Stromal cell of bone marrow (primary cell): ENCODE measurements around the gene ABCG2.

Experiments used
- DNase-seq: peaks from one replicate; pipeline ENCODE4 v3.0.0-alpha.2; 2012; ENCODE audit warnings: low read depth

ABCG2 gene

GRCh38 chr4:88158489-88159228, at the start of gene ABCG2:
TSS of gene ABCG2 (minus strand) at chr4:88158639. CDS start at chr4:88139995, 18,644 bp downstream.
- no peak for DNase-seq

- DNase-seq, result no peak
Observed at GRCh38 chr4:88208156-88208555, 49.7 kb upstream of the ABCG2 start.

GRCh38 chr4:88207171-88207570, 48.7 kb upstream of the ABCG2 start:
- DNase-seq, result no peak

GRCh38 chr4:88204882-88205281, 46.4 kb upstream of the ABCG2 start:
- no peak for DNase-seq

- no peak for DNase-seq
Observed at GRCh38 chr4:88202443-88202842, 44.0 kb upstream of the ABCG2 start.

- DNase-seq, result no peak
Observed at GRCh38 chr4:88200186-88200585, 41.7 kb upstream of the ABCG2 start.

- no peak for DNase-seq
Observed at GRCh38 chr4:88196523-88197185, 38.2 kb upstream of the ABCG2 start.

- DNase-seq, result no peak
Observed at GRCh38 chr4:88196013-88196365, 37.5 kb upstream of the ABCG2 start.

GRCh38 chr4:88195328-88196012, 37.0 kb upstream of the ABCG2 start:
- DNase-seq, result no peak

GRCh38 chr4:88191404-88191803, 33.0 kb upstream of the ABCG2 start:
- DNase-seq, result no peak

GRCh38 chr4:88189881-88190585, 31.6 kb upstream of the ABCG2 start:
- DNase-seq, result no peak

- DNase-seq, result no peak
Observed at GRCh38 chr4:88189418-88189738, 30.9 kb upstream of the ABCG2 start.

- DNase-seq, result no peak
Observed at GRCh38 chr4:88188738-88189417, 30.4 kb upstream of the ABCG2 start.

- DNase-seq, result no peak
Observed at GRCh38 chr4:88187766-88188165, 29.3 kb upstream of the ABCG2 start.

GRCh38 chr4:88185906-88186305, 27.5 kb upstream of the ABCG2 start:
- DNase-seq, result no peak

GRCh38 chr4:88179261-88179660, 20.8 kb upstream of the ABCG2 start:
- DNase-seq, result no peak

GRCh38 chr4:88178626-88179231, 20.3 kb upstream of the ABCG2 start:
- DNase-seq, result no peak

GRCh38 chr4:88177983-88178625, 19.7 kb upstream of the ABCG2 start:
- no peak for DNase-seq

GRCh38 chr4:88172987-88173386, 14.5 kb upstream of the ABCG2 start:
- no peak for DNase-seq

- no peak for DNase-seq
Observed at GRCh38 chr4:88171206-88171605, 12.8 kb upstream of the ABCG2 start.

GRCh38 chr4:88169298-88169697, 10.9 kb upstream of the ABCG2 start:
- DNase-seq, result no peak
